ENCODE measurements around the gene SLC8A2.
A peak's percentile ranks its signal among the peaks of the same experiment; 100 is the strongest.

SLC8A2 gene

GRCh38 chr19:47503130-47503825 lies 31.6 kb upstream of the SLC8A2 start:
- DNase-seq = no peak

GRCh38 chr19:47499863-47500830 lies 28.5 kb upstream of the SLC8A2 start:
- no peak for DNase-seq

DNA sequence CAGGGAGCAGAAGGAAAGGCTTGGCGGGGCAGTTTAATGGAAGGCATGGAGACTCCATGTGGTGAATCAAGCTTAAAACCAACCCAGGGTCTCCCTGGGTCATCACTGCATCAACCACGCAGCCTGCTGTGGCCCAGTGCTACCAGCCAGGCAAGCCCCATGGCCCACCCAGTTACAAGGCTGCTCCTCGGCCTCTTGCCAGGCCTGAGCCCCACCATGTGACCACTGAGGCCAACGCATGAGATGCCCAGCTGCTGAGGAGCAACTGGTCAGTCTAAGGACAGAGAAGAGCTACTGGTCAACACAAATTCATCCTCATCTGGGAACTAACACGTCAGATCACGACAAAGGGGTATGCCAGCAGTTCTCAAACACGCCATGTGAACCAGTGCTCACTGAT lies 27.7 kb upstream of the SLC8A2 start:
- peak; percentile 66 for DNase-seq

GRCh38 chr19:47498561-47498960 lies 26.9 kb upstream of the SLC8A2 start:
- no peak for DNase-seq

GRCh38 chr19:47497821-47498520 lies 26.3 kb upstream of the SLC8A2 start:
- peak; percentile 25 for DNase-seq

- peak; percentile 72 for DNase-seq
Observed at GRCh38 chr19:47497050-47497766, 25.5 kb upstream of the SLC8A2 start.

DNA sequence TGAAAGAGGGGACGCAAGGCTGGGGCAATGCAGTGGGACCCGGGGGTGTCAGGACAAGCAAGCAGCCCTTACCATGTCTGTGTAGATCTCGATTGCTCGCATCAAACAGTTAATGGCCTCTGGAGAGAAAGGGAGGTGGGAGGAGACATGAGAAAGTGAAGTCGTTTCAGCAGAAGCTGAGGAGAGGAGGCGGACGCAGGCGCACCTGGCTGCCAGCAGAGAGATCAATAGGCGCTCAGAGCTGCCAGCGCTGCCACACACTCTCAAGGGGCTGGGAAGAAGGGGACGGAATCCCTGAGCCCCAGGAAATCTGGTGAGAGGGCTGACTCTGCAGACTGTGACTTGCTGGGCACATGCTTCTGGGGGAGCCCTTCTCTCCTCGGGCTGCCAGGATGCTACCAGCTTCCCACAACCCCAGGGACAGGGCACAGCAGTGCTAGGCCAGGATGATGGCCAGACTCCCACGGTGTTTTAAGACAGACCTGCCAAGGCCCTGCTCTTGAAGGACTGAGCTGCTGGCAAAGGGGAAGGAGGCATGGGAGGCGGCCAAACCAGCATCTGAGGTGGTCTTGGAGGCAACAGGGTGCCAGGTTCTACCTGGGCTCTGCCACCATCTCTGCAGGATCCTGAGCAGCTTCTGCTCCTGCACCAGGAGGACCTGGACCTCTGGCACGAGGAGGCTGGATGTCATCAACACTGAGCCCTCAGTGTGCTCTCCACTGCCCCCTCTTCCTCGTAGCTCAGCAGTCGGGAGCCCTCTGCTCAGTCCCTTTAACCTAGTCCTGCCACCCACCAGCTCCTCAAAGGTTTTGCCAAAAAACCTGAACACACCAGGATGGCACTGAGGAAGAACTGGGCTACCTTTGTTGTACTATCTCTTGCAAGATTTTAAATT lies 24.0 kb upstream of the SLC8A2 start:
- no peak for DNase-seq

GRCh38 chr19:47494729-47495128 lies 23.0 kb upstream of the SLC8A2 start:
- DNase-seq = peak; percentile 86

- no peak for DNase-seq
Observed at GRCh38 chr19:47494211-47494547, 22.5 kb upstream of the SLC8A2 start.

DNA sequence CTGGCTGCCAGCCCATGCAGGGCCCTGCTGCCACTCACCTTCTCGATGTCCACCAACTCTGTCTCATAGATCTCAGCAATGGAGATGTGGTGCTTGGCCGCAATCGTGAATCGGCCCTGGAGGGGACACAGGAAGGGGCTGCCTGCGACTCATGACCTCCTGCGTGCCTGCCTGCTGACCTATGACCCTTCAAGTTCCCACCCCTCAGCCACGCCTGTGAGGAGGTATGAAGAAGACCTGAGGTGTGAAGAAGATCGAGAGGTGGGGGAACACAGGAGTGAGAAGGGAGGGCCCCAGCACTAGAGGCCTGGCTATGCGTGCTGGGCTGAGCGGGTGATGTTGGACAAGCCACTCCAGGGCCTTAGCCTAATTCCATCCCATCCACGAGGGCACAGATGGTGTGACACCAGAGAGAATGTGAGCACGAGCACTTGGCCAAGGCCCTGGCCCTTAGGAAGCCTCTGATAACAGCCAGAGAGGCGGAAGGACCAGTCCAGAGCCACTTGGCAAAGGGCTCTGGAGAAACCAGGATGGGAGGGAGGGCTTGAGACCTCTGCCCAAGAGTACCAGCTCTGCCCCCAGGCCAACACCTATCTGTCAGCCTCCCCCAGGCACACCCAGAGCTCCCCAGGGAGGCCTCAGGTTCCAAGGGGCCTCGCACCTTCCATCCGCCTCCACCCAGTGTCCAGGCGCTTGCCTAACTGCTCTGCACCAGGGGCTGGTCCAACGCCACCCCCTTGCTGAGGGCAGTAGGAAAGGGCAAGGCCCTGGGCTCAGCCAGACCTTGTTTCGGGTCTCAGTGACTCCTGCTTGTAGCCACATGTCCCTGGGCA lies 21.9 kb upstream of the SLC8A2 start:
- DNase-seq = no peak

- DNase-seq = no peak
Observed at GRCh38 chr19:47492571-47493377, 21.1 kb upstream of the SLC8A2 start.

DNA sequence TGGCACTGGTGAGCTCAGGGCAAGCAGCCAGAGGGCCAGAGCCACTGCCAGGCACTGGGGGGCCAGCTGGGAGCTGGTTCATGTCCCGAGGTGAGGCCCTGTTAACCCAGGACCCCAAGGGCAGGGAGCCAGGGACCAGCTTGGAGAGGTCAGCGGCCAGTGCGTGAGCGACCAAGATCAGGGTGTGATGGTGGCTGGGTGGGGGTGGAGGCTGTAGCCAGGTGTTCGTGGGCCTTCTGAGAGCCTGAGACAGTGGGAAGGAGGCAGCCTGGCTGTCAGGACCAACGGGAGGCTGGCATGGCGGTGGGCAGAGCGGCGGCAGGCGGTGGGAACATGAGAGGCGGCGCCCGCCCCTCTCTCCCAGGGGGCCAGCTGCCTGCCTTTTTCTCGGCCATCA lies 20.4 kb upstream of the SLC8A2 start:
- no peak for DNase-seq

DNA sequence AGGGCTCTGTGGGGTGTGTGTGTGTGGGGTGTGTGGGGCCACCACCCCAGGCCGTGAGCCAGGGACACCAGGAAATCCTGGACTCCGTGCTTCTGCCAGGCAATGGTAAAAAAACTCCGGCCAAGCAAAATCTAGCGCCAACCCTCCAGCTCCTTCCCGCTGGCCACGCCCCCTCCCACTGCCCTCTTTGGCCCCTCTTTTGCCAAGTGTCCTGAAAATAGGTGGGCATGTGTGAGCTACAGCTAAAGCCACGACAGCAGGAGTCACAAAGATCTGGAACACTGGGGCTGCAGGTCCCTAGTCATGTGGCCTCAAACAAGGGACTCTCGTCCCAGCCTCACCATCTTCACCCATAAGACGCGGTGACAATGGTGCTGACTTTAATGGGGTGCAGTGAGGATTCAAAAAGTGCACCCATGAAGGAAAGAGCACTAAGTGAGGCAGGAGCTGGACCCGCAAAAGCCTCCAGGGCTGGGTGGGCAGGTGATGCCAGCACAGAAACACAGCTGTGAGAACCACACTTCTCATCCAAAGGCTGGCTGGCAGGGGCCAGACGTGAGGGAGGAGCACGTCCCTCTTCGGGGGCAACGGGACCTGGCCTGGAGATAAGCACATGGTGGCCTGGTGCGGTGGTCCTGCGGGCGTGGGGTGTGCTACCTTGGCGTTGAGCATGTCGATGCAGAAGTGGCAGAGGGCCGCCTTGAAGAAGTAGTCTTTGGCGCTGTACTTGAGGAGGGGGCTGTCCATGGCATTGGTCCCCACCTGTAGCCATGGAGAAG lies 19.9 kb upstream of the SLC8A2 start:
- DNase-seq = no peak

GRCh38 chr19:47490847-47491246 lies 19.2 kb upstream of the SLC8A2 start:
- no peak for DNase-seq

DNA sequence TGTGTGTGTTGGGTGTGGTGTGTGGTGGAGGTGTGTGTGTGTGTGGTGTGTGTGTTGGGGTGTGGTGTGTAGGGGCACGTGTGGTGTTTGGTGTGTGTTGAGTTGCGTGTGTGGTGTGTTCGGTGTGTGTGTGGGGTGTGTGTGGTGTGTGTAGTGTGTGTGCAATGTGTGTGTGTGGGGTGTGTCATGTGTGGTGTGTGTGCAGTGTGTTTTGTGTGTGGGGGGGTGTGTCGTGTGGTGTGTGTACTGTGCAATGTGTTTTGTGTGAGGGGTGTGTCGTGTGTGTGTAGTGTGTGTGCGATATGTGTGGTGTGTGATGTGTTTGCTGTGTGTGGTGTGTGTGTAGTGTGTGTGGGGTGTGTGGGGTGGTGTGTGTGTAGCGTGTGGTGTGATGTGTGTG lies 18.3 kb upstream of the SLC8A2 start:
- DNase-seq = no peak

- no peak for DNase-seq
Observed at GRCh38 chr19:47489072-47489914, 17.6 kb upstream of the SLC8A2 start.

- DNase-seq = no peak
Observed at GRCh38 chr19:47487551-47488515, 16.1 kb upstream of the SLC8A2 start.

All from DMS 273 treated with DMSO at 0.1 percent for 48 hours (cell line).